COLO829 (cell line): ENCODE data around the gene RASL10A.

Source experiments
- DNase-seq: peaks from one replicate; pipeline ENCODE4 v3.0.0; 2012; ENCODE audit warnings: low spot score

The RASL10A gene

DNA sequence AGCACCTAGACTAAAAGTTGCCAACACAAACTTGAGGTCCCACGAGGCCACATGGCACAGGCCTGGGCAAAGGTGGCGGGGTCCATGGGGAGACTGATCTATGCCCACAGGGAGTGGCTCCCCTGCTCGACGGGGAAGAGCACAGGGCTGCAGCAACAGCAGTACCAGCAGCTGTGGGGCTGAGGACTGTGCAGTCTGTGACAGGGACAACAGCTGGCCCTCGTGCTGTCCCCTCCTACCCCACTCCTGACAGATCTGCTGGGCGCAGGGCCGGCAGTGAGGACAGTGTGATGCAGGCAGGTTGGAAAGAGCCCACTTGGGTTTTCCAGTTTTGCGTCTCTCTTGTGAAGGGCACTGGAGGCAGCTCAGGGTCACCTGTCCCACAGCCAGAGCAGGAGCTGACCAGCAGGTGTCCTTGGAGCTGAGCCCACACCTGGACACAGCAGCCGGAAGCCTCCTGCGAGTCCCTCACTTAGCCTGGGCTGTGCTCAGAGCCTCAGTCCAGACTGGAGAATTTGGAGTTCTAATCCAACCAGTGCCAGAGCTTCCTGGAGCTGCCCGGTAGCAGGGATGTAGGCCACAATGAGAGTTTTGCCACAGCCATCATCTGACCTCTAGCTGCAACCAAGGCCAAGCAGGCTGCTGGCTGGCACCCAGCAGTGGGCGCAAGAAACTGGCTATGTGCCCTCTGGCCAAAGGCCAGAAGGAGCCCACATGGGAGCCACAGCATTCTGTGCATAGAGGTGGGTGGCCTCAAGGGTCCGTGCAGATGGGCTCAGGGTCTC lies 12.6 kb downstream of the RASL10A start:
- no peak for DNase-seq

DNA sequence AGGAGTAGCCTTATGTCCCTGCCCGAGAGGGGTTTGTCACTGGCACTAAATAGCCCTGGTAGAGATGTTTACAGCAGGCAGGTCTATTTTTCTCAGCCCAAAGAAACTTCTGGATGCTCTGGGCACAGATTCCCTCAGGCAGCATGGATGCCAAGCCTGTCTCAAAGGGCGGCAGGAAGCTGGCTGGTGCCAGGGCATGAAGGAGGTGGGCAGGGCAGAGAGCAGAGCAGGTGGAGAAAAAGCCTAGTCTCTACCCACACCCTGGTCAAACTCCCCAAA lies 13.2 kb downstream of the RASL10A start:
- no peak for DNase-seq

DNA sequence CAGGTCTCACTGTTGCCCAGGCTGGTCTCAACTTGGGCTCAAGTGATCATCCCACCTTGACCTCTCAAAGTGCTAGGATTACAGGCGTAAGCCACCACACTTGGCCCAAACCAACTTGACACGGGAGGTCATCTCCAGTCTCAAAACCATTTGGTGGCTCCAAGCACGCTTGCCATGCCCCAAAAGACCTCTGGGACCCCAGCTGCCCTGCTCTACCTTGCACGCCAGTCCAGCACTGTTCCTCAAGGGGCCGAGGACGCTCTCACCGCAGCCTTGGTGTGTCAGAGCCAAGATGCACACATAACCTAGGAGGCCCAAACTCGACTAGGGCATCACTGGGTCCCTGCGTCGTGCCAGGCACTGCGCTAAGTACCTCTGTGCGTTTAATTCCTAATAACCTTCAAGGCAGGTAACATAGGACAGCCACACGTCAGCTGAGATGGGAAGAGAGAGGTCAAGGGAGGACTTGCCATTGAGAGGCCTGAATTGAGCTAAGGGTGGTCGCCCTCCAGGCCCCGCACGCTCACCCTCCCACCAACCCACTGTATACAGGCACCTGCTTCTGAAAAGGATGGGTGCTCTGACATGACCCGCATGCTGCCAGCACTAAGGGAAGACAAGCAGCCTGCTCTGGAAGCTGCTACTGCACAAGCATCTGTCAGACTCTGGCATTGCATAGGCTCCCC lies 13.6 kb downstream of the RASL10A start:
- no peak for DNase-seq

DNA sequence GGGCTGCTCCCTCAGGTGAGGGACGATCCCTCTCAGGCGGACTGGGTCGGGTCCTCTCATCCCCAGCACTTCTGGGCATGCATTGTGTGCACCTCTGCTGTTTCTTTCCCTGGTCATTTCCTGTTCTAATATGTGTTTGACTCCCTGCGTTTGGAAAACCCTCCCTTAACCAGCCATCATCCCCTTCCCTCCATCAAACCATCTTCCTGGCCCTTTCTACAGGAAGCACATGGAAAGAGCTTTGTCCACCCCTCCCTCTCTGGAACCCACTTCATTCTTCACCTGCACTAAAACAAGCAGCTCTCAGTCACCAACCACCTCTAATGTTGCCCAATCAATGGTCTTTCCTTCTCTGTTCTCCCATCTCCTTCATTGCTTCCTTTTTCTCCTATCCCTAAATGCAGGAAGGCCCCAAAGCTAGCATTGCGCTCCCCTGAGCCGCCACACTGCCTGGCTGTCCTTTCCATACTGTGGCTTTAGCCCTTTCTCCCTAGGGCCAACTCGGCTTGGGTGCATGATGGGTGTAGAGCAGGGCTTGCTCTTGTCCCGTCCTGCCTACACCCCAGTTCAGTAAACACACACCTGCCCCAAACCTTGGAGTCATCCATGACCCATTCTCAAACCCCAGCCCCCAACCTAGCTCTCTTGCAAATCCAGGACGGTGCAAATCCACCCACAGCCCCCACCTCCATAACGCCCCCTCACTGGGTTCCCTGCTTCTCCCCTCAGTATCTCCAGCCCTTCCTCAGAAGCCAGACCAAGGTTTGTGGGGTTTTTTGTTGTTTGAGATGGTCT lies 14.5 kb downstream of the RASL10A start:
- DNase-seq = no peak

DNA sequence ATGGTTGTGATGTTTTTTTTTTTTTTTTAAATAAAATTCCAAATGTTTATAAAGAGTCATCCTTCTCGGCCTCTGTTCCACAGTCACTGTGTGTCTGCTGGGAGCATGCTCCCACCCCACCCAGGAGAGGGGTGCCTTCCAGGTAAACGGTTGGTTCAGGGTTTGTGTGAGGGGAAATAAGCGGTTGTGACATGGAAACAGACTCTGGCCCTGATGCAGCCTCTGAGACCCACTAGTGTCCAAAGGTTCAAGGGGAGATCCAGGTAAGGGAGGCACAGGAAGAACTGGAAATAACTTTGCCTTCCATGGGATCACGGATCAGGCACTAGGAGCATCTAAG lies 15.1 kb downstream of the RASL10A start:
- no peak for DNase-seq

- no peak for DNase-seq
Measured at GRCh38 chr22:29299136-29299900, 16.2 kb downstream of the RASL10A start.

DNA sequence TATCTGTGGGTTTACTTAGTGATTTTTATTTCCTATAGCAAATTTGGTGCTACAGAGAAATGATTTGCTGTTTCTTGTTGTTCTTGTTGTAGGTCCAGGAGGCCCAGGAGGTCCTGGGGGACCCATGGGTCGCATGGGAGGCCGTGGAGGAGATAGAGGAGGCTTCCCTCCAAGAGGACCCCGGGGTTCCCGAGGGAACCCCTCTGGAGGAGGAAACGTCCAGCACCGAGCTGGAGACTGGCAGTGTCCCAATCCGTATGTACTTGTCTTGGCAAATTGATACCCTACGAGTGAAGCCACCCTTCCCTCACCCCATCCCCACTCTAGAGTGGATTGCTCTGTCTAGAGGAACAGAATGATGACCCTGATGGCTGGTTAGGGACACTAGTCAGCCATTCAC lies 16.9 kb downstream of the RASL10A start:
- no peak for DNase-seq

DNA sequence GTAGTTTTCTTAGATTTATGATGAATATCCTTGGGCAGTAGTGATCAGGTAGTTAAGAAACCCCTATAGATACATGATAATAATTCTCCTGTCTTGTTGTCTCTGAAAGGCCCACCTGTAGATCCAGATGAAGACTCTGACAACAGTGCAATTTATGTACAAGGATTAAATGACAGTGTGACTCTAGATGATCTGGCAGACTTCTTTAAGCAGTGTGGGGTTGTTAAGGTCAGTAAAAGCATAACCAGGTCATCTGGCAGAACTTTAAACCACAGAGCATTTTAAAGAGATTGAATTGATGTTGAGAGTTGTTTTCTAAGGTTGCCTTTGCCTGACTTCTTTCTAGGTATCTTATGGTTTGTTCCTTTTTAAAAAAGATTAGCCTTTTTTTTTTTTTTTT lies 23.1 kb downstream of the RASL10A start:
- DNase-seq = no peak

GRCh38 chr22:29291215-29291614 lies 24.3 kb downstream of the RASL10A start:
- DNase-seq = no peak

GRCh38 chr22:29290061-29290460 lies 25.4 kb downstream of the RASL10A start:
- no peak for DNase-seq

- DNase-seq = no peak
Measured at GRCh38 chr22:29288837-29289236, 26.7 kb downstream of the RASL10A start.

GRCh38 chr22:29284196-29284595 lies 31.3 kb downstream of the RASL10A start:
- no peak for DNase-seq

DNA sequence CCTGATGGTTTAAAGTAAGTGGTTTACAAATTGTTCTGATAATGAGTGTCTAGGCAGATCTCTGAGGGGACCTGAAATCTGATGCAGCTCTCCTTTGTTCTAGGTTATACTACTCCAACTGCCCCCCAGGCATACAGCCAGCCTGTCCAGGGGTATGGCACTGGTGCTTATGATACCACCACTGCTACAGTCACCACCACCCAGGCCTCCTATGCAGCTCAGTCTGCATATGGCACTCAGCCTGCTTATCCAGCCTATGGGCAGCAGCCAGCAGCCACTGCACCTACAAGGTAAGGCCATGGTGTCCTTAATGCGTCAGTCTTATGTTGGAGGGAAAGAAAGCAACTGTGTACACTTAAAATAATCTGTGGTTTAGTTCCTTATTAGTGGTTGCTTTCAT lies 37.6 kb downstream of the RASL10A start:
- no peak for DNase-seq

DNA sequence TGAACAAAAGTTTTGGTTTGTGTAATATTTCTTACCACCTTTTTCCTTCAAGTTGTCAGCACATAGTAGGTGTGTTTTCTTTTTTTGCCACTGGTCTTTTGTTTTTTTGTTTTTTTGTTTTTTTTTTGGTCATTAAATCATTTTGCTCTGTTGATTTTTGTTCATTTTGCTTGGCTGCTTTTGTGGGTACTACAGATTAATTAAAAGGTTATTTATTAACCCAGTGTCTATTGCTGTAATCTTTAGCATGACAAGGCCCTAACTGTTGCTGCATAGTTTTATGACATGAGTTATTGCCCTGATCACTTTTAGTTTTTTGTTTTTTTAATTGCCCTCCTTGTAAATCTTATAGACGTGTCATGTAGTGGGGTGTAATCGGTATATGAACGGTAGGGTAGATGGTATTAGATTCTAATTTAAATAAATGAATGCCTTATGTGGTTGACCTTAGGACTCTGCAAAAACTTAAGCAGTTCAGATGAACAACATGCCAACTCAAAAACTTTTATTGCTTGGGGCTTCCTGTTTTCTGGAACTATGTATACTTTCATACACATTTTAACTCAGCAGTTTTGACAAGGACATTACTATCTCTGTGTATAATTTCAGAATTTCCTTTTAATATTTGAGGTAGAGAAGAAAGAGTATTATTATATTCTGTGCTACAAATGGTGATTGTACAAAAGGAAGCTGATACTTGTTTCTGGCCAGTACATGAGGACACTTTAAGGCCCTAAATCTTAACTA lies 39.5 kb downstream of the RASL10A start:
- DNase-seq = peak; percentile 54

DNA sequence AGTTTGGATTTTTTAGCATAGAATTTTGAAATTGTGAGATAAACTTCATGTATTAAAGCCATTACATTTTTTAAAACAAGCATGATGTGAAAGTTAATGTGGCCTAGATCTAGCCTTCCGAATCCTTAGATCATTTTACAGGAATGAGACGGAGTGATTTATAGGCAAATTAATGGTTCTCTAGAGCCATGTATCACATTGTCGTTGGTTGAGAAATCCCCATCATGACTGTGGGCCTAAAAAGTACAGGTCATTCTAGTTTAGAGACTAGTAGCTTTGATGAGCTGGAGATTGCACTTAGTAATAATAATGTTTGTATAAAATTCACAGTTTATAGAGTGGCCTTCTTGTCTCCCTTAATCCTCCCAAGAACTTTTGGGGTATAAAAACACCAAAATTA lies 40.3 kb downstream of the RASL10A start:
- DNase-seq = no peak

GRCh38 chr22:29272624-29273023 lies 42.9 kb downstream of the RASL10A start:
- no peak for DNase-seq

GRCh38 chr22:29270475-29271271 lies 44.8 kb downstream of the RASL10A start:
- DNase-seq = no peak

DNA sequence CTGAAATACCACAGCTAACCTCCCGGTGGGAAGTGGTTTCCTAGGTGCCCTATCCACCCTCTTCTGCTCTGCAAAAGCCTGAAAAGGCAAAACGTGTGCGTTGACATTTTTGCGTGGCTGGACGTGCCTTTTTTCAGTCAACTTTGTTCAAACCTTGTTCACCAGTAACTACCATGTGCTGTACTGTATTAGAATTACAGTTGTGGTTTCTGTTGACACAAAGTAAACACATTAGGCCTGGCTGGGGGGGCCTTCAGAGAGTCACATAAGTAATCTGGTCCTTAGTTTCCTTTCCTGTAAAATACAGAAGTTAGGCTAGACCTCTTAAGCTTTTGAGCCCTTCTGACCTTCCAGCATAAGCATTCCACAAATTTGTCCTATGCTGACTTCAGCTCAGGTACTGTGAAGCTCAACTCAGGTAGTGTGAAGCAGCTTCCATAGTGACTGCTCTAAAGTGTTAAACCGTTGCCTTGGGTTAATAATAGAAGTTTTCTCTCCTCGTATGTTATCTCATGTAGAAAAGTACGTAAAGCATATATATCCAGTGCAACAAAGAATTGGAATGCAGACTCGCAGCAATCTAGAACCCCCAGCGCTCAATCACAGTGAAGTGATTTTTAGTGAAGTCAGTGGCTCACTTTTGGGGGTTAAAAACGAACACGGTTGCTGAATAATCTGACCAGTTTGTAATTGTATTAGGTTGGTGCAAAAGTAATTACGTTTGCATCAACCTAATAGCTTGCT lies 45.6 kb downstream of the RASL10A start:
- no peak for DNase-seq

DNA sequence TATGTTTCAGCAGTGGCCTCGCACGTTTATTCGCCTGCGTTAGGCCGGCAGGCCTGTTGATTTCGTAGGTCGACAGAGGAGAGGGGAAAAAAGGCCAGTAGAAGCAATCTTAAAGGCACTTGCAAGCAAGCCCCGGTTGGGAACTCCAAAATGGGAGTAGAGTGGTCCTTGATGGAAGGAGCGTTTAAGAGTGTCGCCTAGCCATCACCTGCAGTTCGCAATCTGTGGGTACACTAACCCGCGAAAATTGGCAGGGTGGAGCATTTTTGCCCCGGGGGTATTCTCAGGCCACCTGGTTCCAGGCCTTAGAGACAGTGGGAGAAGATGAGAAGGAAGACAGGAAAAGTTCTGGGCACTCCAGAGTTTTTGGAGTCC lies 46.3 kb downstream of the RASL10A start:
- DNase-seq = no peak

DNA sequence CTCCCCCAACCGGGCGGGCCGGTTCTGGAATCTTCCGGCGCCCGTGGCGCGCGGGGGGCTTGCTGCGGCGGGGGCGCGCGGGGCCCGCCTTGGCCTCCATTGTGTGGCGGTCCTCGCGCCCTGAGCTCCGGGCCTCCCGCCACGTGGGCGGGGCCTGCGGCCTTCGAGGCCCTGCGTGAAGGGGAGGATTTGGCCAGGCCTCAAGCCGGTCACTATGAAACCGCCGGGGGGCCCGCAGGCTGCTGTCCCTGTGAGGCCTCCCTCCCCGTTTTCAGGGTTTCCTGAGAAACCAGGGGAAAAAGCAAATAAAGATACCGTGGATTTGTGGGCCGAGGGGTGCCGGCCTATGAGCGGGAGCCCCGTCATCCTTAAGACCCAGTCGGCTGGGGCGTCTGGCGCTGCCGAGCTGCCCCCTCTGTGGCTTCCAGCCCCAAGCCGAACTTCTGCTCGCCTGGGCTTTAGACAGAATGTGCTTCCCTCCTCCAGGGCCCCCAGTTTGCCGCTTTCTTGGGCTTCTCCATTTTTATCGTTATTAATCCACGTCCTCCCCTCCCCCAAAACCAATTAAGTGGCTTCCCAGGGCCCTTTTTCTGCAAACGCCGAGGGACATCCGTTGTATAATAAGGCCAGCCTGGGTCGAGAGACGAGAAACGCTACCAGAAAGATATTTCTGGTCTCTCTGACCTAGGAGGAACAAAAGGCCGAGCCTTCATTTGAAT lies 46.8 kb downstream of the RASL10A start:
- DNase-seq = peak; percentile 40
